AG10803 (cell line): Measurements from ENCODE around the gene CCDC187.
A peak's percentile ranks its signal among the peaks of the same experiment; 100 is the strongest.

Experiments used
- DNase-seq: peaks from one replicate; pipeline ENCODE4 v3.0.0; 2010; ENCODE audit warnings: low read depth
- H3K4me3 ChIP-seq: 2 replicates; pipeline ENCODE4 v1.5.1; 2011; ENCODE audit warnings: mild to moderate bottlenecking, low read length, control low read depth
- TF ChIP-seq, protein P1 (sequence below): conservative IDR thresholded peaks from 2 replicates; pipeline ENCODE4 v1.5.1; 2011; ENCODE audit warnings: mild to moderate bottlenecking, low read length, control low read depth, inconsistent platforms

CCDC187 gene

GRCh38 chr9:136347472-136348256 is 43.8 kb upstream of the CCDC187 start:
- DNase-seq = peak; percentile 27
- no peak overlapping the region for H3K4me3 ChIP-seq
- TF ChIP-seq, protein P1, sequence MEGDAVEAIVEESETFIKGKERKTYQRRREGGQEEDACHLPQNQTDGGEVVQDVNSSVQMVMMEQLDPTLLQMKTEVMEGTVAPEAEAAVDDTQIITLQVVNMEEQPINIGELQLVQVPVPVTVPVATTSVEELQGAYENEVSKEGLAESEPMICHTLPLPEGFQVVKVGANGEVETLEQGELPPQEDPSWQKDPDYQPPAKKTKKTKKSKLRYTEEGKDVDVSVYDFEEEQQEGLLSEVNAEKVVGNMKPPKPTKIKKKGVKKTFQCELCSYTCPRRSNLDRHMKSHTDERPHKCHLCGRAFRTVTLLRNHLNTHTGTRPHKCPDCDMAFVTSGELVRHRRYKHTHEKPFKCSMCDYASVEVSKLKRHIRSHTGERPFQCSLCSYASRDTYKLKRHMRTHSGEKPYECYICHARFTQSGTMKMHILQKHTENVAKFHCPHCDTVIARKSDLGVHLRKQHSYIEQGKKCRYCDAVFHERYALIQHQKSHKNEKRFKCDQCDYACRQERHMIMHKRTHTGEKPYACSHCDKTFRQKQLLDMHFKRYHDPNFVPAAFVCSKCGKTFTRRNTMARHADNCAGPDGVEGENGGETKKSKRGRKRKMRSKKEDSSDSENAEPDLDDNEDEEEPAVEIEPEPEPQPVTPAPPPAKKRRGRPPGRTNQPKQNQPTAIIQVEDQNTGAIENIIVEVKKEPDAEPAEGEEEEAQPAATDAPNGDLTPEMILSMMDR = no peak

DNA sequence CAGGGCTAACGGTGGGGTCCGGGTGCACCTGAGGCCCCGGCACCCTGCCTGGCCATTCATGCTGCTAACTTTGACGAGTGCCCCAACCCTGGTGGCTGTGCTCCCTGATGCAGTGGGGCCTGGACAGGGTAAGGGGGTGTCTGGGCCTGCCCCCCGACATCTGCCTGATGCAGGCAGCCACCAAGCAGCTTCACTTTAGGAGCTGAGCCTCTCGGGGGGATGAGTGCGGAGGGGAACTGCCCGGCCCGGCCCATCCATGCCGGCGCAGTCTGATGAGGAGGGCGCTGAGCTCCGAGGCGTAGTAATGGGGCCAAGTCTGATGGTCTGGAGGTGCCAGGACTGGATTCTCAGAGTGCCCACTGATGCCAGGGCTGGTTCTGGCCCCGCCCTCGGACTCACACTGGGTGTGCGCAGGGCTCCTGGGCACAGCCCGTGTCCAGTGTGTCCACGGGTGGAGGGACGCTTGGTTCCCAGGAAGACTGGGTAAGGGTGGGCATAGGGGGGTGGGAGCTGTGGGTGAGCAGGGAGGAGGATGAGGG is 43.1 kb upstream of the CCDC187 start:
- H3K4me3 ChIP-seq = no peak overlapping the region
- no peak for DNase-seq
- TF ChIP-seq, protein P1 = no peak

GRCh38 chr9:136346157-136346481 is 42.2 kb upstream of the CCDC187 start:
- DNase-seq = no peak
- TF ChIP-seq, protein P1 = no peak
- H3K4me3 ChIP-seq = no peak overlapping the region

GRCh38 chr9:136345281-136346156 is 41.6 kb upstream of the CCDC187 start:
- TF ChIP-seq, protein P1 = peak; percentile 57
- peak; percentile 52 for DNase-seq
- no peak overlapping the region for H3K4me3 ChIP-seq

DNA sequence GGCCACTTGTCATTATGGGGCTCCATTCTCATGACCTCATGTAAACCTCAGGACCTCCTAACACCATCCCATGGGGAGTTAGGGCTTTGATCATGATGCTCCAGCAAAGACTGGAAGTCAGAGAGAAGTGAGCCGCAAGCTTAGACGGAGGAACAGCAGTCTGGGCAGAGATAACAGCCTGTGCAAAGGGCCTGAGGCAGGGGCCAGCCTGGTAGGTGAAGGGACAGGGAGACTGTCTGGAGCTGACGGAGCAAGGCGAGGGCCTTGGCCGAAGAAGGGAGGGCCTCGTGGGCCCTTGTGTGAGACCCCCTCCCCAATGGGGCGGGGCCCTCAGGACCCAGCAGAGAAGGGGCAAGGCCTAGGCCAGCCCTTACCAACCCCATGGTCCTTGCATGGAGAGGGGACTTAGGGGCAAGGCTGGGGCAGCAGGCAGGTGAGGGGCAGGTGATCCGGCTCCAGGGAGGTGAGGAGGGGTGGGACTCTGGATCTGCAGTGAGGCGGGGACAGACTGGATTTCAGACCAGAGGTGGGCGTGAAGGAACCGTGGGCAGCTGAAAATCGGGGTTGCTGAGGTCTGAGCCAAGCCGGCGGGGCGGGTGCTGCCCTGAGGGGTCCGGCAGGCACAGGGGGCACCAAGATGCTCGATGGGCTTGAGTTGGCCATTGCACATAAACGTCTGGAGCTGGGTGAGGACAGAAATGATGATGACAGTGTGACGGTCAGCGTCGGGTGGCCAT is 40.8 kb upstream of the CCDC187 start:
- TF ChIP-seq, protein P1 = no peak
- H3K4me3 ChIP-seq = no peak overlapping the region
- DNase-seq = no peak

DNA sequence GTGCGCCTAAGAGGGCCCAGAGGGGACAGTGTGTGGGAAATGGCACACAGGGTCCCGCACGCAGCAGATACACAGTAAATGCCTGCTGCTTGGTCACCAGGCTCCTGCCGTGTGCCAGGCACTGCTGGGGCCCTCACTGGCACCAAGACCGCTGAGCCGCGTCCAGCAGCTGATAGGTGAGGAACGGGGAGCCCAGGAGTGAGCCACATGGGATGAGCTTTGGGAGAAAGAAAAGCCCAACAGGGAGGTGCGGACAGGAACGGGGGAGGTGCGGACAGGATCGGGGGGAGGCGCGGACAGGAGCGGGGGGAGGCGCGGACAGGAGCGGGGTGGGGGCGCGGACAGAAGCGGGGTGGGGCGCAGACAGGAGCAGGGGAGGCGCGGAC is 40.0 kb upstream of the CCDC187 start:
- TF ChIP-seq, protein P1 = no peak
- DNase-seq = no peak

More for the DNA sequence above, 40.0 kb upstream of the CCDC187 start:
- no peak overlapping the region for H3K4me3 ChIP-seq
